Astrocyte (in vitro differentiated cells and primary cell): ENCODE measurements around the gene SPAG9. TPM values are rescaled to one million over a fixed set of nuclear protein-coding genes. Genes with fewer than 3 reads are reported as not detected.

Source experiments
- DNase-seq: peaks from one replicate; pipeline ENCODE4 v3.0.0-alpha.2; 2010; ENCODE audit warnings: low read depth
- FAIRE-seq: peaks from 2 replicates; lab custom pipeline; 2011; peaks lifted over from hg19 to GRCh38; lab: Jason Lieb, UNC
- H2AFZ ChIP-seq: 2 replicates; pipeline ENCODE4 v1.6.0; 2012; ENCODE audit warnings: low read depth, low read length, inconsistent platforms
- H3K27ac ChIP-seq: 2 replicates; pipeline ENCODE4 v1.5.1; 2011; ENCODE audit warnings: low read depth, low read length, inconsistent platforms
- H3K27me3 ChIP-seq: 2 replicates; pipeline ENCODE4 v1.6.0; 2011; ENCODE audit warnings: low read length, inconsistent platforms; ENCODE audit not compliant: insufficient read depth
- H3K36me3 ChIP-seq: 2 replicates; pipeline ENCODE4 v1.5.1; 2011; ENCODE audit warnings: low read length, inconsistent platforms; ENCODE audit not compliant: insufficient read depth
- H3K4me1 ChIP-seq: 2 replicates; pipeline ENCODE4 v1.5.1; 2011; ENCODE audit warnings: low read length, inconsistent platforms; ENCODE audit not compliant: insufficient read depth
- H3K4me2 ChIP-seq: 2 replicates; pipeline ENCODE4 v1.6.0; 2012; ENCODE audit warnings: low read length, inconsistent platforms
- H3K4me3 ChIP-seq: 2 replicates; pipeline ENCODE4 v1.5.1; 2011; ENCODE audit warnings: low read depth, mild to moderate bottlenecking, low read length, inconsistent platforms; ENCODE audit not compliant: insufficient read depth
- H3K79me2 ChIP-seq: 2 replicates; pipeline ENCODE4 v1.6.0; 2012; ENCODE audit warnings: mild to moderate bottlenecking, low read length, inconsistent platforms; ENCODE audit not compliant: insufficient read depth
- H3K9ac ChIP-seq: 2 replicates; pipeline ENCODE4 v1.6.0; 2012; ENCODE audit warnings: mild to moderate bottlenecking, low read length, inconsistent platforms
- H3K9me3 ChIP-seq: 2 replicates; pipeline ENCODE4 v1.5.1; 2012; ENCODE audit warnings: low read depth, mild to moderate bottlenecking, low read length, inconsistent platforms; ENCODE audit not compliant: insufficient read depth
- H4K20me1 ChIP-seq: 2 replicates; pipeline ENCODE4 v1.6.0; 2012; ENCODE audit warnings: low read length, inconsistent platforms; ENCODE audit not compliant: insufficient read depth
- H3K27ac Mint-ChIP-seq: one replicate; pipeline ENCODE4 v1.8.0; 2021; ENCODE audit warnings: mild to moderate bottlenecking, mixed read lengths; ENCODE audit not compliant: unreplicated experiment
- H3K27me3 Mint-ChIP-seq: one replicate; pipeline ENCODE4 v1.8.0; 2021; ENCODE audit warnings: low read depth, mixed read lengths; ENCODE audit not compliant: unreplicated experiment
- H3K36me3 Mint-ChIP-seq: one replicate; pipeline ENCODE4 v1.8.0; 2021; ENCODE audit warnings: low read depth, mixed read lengths; ENCODE audit not compliant: unreplicated experiment
- H3K4me1 Mint-ChIP-seq: one replicate; pipeline ENCODE4 v1.8.0; 2021; ENCODE audit warnings: low read depth, mixed read lengths; ENCODE audit not compliant: unreplicated experiment
- H3K4me3 Mint-ChIP-seq: one replicate; pipeline ENCODE4 v1.8.0; 2021; ENCODE audit warnings: mild to moderate bottlenecking, moderate library complexity, mixed read lengths; ENCODE audit not compliant: unreplicated experiment
- H3K9me3 Mint-ChIP-seq: one replicate; pipeline ENCODE4 v1.8.0; 2021; ENCODE audit warnings: mild to moderate bottlenecking, mixed read lengths; ENCODE audit not compliant: unreplicated experiment
- EZH2 ChIP-seq: IDR thresholded peaks from 2 replicates; pipeline ENCODE4 v1.6.1; 2012; ENCODE audit warnings: mild to moderate bottlenecking, low read length, inconsistent platforms; ENCODE audit not compliant: insufficient read depth
- total RNA-seq: library from RNA; stranded (reverse); gene quantifications from 2 replicates; pipeline ENCODE4 v1.2.1, GENCODE V29; 2021
- TF ChIP-seq, protein P1 (sequence below): IDR thresholded peaks from 2 replicates; pipeline ENCODE4 v1.5.1; 2011; ENCODE audit warnings: low read depth, mild to moderate bottlenecking, inconsistent platforms, low read length, moderate library complexity; ENCODE audit not compliant: insufficient read depth

The SPAG9 gene
- total RNA-seq, 1 donor from 2014 or later: 102 TPM

DNA sequence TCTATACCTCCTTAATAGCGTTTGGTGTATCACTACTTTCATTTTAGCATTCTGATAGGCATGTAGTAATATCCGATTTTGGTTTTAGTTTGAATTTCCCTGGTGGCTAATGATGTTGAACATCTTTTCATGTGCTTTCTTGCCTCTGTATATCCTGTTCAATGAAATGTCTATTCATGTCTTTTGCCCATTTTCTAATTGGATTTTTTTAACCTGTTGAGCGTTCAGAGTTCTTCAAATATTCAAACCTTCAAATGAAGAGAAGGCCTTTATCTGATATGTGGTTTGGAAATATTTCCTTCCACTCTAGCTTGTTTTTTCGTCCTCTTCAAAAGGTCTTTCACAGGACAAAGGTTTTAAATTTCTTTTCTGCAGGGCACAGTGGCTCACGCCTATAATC is 30.3 kb upstream of the SPAG9 start:
- no peak overlapping the region for H3K9ac ChIP-seq
- no peak for DNase-seq
- TF ChIP-seq EZH2: no peak
- TF ChIP-seq, protein P1, sequence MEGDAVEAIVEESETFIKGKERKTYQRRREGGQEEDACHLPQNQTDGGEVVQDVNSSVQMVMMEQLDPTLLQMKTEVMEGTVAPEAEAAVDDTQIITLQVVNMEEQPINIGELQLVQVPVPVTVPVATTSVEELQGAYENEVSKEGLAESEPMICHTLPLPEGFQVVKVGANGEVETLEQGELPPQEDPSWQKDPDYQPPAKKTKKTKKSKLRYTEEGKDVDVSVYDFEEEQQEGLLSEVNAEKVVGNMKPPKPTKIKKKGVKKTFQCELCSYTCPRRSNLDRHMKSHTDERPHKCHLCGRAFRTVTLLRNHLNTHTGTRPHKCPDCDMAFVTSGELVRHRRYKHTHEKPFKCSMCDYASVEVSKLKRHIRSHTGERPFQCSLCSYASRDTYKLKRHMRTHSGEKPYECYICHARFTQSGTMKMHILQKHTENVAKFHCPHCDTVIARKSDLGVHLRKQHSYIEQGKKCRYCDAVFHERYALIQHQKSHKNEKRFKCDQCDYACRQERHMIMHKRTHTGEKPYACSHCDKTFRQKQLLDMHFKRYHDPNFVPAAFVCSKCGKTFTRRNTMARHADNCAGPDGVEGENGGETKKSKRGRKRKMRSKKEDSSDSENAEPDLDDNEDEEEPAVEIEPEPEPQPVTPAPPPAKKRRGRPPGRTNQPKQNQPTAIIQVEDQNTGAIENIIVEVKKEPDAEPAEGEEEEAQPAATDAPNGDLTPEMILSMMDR: no peak
- H3K36me3 Mint-ChIP-seq: peaks cover under 1% of the 10 kb centered on the region
- H3K4me2 ChIP-seq: no peak overlapping the region
- H3K36me3 ChIP-seq: peaks cover 7% of the 10 kb centered on the region
- H3K4me1 ChIP-seq: peaks cover 8% of the 10 kb centered on the region
- H3K79me2 ChIP-seq: peaks cover 25% of the 10 kb centered on the region
- no peaks in the 10 kb centered on the region for H3K27me3 Mint-ChIP-seq
- H3K27ac ChIP-seq: no peak overlapping the region
- H4K20me1 ChIP-seq: peaks cover 9% of the 10 kb centered on the region
- no peaks in the 10 kb centered on the region for H3K27me3 ChIP-seq
- peaks cover 6% of the 10 kb centered on the region for H3K4me1 Mint-ChIP-seq
- no peak overlapping the region for H3K4me3 ChIP-seq
- no peaks in the 10 kb centered on the region for H3K9me3 ChIP-seq
- H3K9me3 Mint-ChIP-seq: no peaks in the 10 kb centered on the region
- H3K27ac Mint-ChIP-seq: no peak overlapping the region
- no peak for FAIRE-seq
- no peak overlapping the region for H2AFZ ChIP-seq
- no peak overlapping the region for H3K4me3 Mint-ChIP-seq

DNA sequence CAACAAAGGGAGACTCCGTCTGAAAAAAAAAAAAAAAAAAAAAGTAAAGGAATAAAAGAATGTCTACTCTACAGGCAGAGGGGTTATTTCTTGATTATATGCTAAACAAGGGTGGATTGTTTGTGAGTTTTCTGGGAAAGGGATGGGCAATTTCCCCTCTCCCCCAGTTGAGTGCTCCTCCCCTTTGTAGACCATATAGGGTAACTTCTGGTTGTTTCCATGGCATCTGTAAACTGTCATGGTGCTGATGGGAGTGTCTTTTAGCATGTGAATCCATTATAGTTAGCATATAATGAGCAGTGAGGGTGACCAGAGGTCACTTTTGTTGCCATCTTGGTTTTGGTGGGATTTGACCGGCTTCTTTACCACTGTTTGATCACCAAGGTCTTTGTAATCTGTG is 28.5 kb upstream of the SPAG9 start:
- TF ChIP-seq EZH2: no peak
- TF ChIP-seq, protein P1: no peak
- Histone ChIP-seq H3K9me3 (no peaks in the 10 kb centered on the region), H4K20me1 (no peaks in the 10 kb centered on the region), H3K36me3 (no peaks in the 10 kb centered on the region), H3K79me2 (peaks cover 8% of the 10 kb centered on the region), H3K9ac (no peak overlapping the region), H2AFZ (no peak overlapping the region), H3K4me2 (no peak overlapping the region), H3K27ac (no peak overlapping the region), H3K4me1 (peaks cover 8% of the 10 kb centered on the region), H3K4me3 (no peak overlapping the region), H3K27me3 (no peaks in the 10 kb centered on the region)
- H3K4me1 Mint-ChIP-seq: peaks cover 6% of the 10 kb centered on the region
- H3K9me3 Mint-ChIP-seq: no peaks in the 10 kb centered on the region
- FAIRE-seq (no peak), DNase-seq (no peak)
- no peaks in the 10 kb centered on the region for H3K27me3 Mint-ChIP-seq
- H3K27ac Mint-ChIP-seq: no peak overlapping the region
- no peaks in the 10 kb centered on the region for H3K36me3 Mint-ChIP-seq
- no peak overlapping the region for H3K4me3 Mint-ChIP-seq

GRCh38 chr17:51147650-51148049 is 27.0 kb upstream of the SPAG9 start:
- no peak overlapping the region for H3K4me2 ChIP-seq
- no peaks in the 10 kb centered on the region for H4K20me1 ChIP-seq
- no peaks in the 10 kb centered on the region for H3K9me3 Mint-ChIP-seq
- peaks cover 4% of the 10 kb centered on the region for H3K4me1 ChIP-seq
- no peaks in the 10 kb centered on the region for H3K79me2 ChIP-seq
- peak overlapping the region; percentile 55 for H3K27ac Mint-ChIP-seq
- H3K4me1 Mint-ChIP-seq: peaks cover 6% of the 10 kb centered on the region
- TF ChIP-seq, protein P1: no peak
- no peak for TF ChIP-seq EZH2
- no peaks in the 10 kb centered on the region for H3K9me3 ChIP-seq
- DNase-seq (no peak), FAIRE-seq (no peak)
- H3K4me3 Mint-ChIP-seq: no peak overlapping the region
- H3K27me3 Mint-ChIP-seq: no peaks in the 10 kb centered on the region
- H3K9ac ChIP-seq: no peak overlapping the region
- H3K36me3 Mint-ChIP-seq: no peaks in the 10 kb centered on the region
- H3K27ac ChIP-seq: no peak overlapping the region
- H3K4me3 ChIP-seq: no peak overlapping the region
- H3K27me3 ChIP-seq: no peaks in the 10 kb centered on the region
- H2AFZ ChIP-seq: no peak overlapping the region
- no peaks in the 10 kb centered on the region for H3K36me3 ChIP-seq
